ENCODE data around the gene LHX4.

LHX4 gene

GRCh38 chr1:180243517-180244221 is 13.6 kb downstream of the LHX4 start:
- DNase-seq (ENCODE audit: low read depth), result no peak
- TF ChIP-seq CTCF (conservative IDR thresholded peaks at IDR 0.05; ENCODE audit: low read depth, low read length), result no peak
- no peak overlapping the region for H3K4me3 ChIP-seq (ENCODE audit: low read length)

GRCh38 chr1:180244840-180245239 is 14.8 kb downstream of the LHX4 start:
- no peak for DNase-seq (ENCODE audit: low read depth)
- H3K4me3 ChIP-seq (ENCODE audit: low read length), result no peak overlapping the region
- no peak for TF ChIP-seq CTCF (conservative IDR thresholded peaks at IDR 0.05; ENCODE audit: low read depth, low read length)

- TF ChIP-seq CTCF (conservative IDR thresholded peaks at IDR 0.05; ENCODE audit: low read depth, low read length), result no peak
- H3K4me3 ChIP-seq (ENCODE audit: low read length), result no peak overlapping the region
- DNase-seq (ENCODE audit: low read depth), result no peak
These were observed 16.5 kb downstream of the LHX4 start for GRCh38 chr1:180246579-180246978.

GRCh38 chr1:180247061-180247460 is 17.0 kb downstream of the LHX4 start:
- no peak for DNase-seq (ENCODE audit: low read depth)
- no peak overlapping the region for H3K4me3 ChIP-seq (ENCODE audit: low read length)
- no peak for TF ChIP-seq CTCF (conservative IDR thresholded peaks at IDR 0.05; ENCODE audit: low read depth, low read length)

GRCh38 chr1:180247580-180247979 is 17.5 kb downstream of the LHX4 start:
- no peak for DNase-seq (ENCODE audit: low read depth)
- no peak overlapping the region for H3K4me3 ChIP-seq (ENCODE audit: low read length)
- no peak for TF ChIP-seq CTCF (conservative IDR thresholded peaks at IDR 0.05; ENCODE audit: low read depth, low read length)

GRCh38 chr1:180248176-180248575 is 18.1 kb downstream of the LHX4 start:
- no peak for TF ChIP-seq CTCF (conservative IDR thresholded peaks at IDR 0.05; ENCODE audit: low read depth, low read length)
- DNase-seq (ENCODE audit: low read depth), result no peak
- no peak overlapping the region for H3K4me3 ChIP-seq (ENCODE audit: low read length)

All from retinal pigment epithelial cell (primary cell).